Stimulated activated CD4-positive, alpha-beta T cell treated with anti-CD3 and anti-CD28 coated beads, Interleukin-15, amount 100 ng/mL, for 48 hours (primary cell): ENCODE measurements around the gene TMEM232.
"Not testable (repeated sequence)": the region's sequence is repeated elsewhere in the genome, so short reads cannot be mapped to it uniquely, and the experiment has no call there.

ENCODE experiments used
- DNase-seq, 2 donors: peaks; one replicate each; pipeline ENCODE4 v3.0.0-alpha.2; 2020; ENCODE audit warnings: low read depth in 2 of 2

The TMEM232 gene

GRCh38 chr5:110707260-110707844 is 19.1 kb downstream of the TMEM232 start:
- DNase-seq: no peak

- DNase-seq: no peak
These were observed 21.1 kb downstream of the TMEM232 start for GRCh38 chr5:110705349-110705748.

- DNase-seq: no peak
These were observed 23.0 kb downstream of the TMEM232 start for GRCh38 chr5:110703481-110703880.

- DNase-seq: no peak
These were observed 23.8 kb downstream of the TMEM232 start for GRCh38 chr5:110702704-110703103.

- DNase-seq: no peak
These were observed 24.2 kb downstream of the TMEM232 start for GRCh38 chr5:110702300-110702699.

- DNase-seq: not testable (repeated sequence)
These were observed 33.8 kb downstream of the TMEM232 start for GRCh38 chr5:110692669-110693068.

- not testable (repeated sequence) for DNase-seq
These were observed 35.9 kb downstream of the TMEM232 start for GRCh38 chr5:110690587-110690986.

GRCh38 chr5:110687485-110687884 is 39.0 kb downstream of the TMEM232 start:
- no peak for DNase-seq

GRCh38 chr5:110686270-110686669 is 40.2 kb downstream of the TMEM232 start:
- DNase-seq: no peak

GRCh38 chr5:110681953-110682352 is 44.5 kb downstream of the TMEM232 start:
- DNase-seq: no peak

- no peak for DNase-seq
These were observed 45.4 kb downstream of the TMEM232 start for GRCh38 chr5:110681109-110681508.

- DNase-seq: not testable (repeated sequence)
These were observed 49.9 kb downstream of the TMEM232 start for GRCh38 chr5:110676554-110676953.

- no peak for DNase-seq
These were observed 61.2 kb downstream of the TMEM232 start for GRCh38 chr5:110665184-110665726.

- no peak for DNase-seq
These were observed 62.9 kb downstream of the TMEM232 start for GRCh38 chr5:110663525-110663924.

GRCh38 chr5:110658006-110658405 is 68.5 kb downstream of the TMEM232 start:
- no peak for DNase-seq

GRCh38 chr5:110653231-110653970 is 73.1 kb downstream of the TMEM232 start:
- DNase-seq: no peak

- no peak for DNase-seq
These were observed 75.0 kb downstream of the TMEM232 start for GRCh38 chr5:110651507-110651906.

- DNase-seq: no peak
These were observed 82.1 kb downstream of the TMEM232 start for GRCh38 chr5:110644357-110644756.

- no peak for DNase-seq
These were observed 87.2 kb downstream of the TMEM232 start for GRCh38 chr5:110638970-110639902.

GRCh38 chr5:110634475-110634874 is 92.0 kb downstream of the TMEM232 start:
- no peak for DNase-seq

GRCh38 chr5:110631236-110631635 is 95.2 kb downstream of the TMEM232 start:
- DNase-seq: no peak

- DNase-seq: no peak
These were observed 96.1 kb downstream of the TMEM232 start for GRCh38 chr5:110630350-110630749.
